DMS114 treated with DMSO at 0.1 percent for 48 hours (cell line): ENCODE results near the gene ATP2B2.

Experiments
- DNase-seq: peaks from one replicate; lab custom pipeline; 2025; ENCODE audit not compliant: unreplicated experiment; lab: John Stamatoyannopoulos, UW

Gene ATP2B2

GRCh38 chr3:10434144-10434937 lies 71.0 kb downstream of the ATP2B2 start:
- DNase-seq: no peak

- DNase-seq: no peak
Measured at GRCh38 chr3:10432931-10433330, 72.5 kb downstream of the ATP2B2 start.

- no peak for DNase-seq
Measured at GRCh38 chr3:10432156-10432845, 73.1 kb downstream of the ATP2B2 start.

GRCh38 chr3:10430805-10431204 lies 74.6 kb downstream of the ATP2B2 start:
- DNase-seq: no peak

GRCh38 chr3:10428406-10429091 lies 76.8 kb downstream of the ATP2B2 start:
- DNase-seq: no peak

GRCh38 chr3:10426346-10427220 lies 78.8 kb downstream of the ATP2B2 start:
- no peak for DNase-seq

- no peak for DNase-seq
Measured at GRCh38 chr3:10423171-10423882, 82.1 kb downstream of the ATP2B2 start.

GRCh38 chr3:10421996-10422395 lies 83.4 kb downstream of the ATP2B2 start:
- no peak for DNase-seq

GRCh38 chr3:10420745-10421475 lies 84.5 kb downstream of the ATP2B2 start:
- DNase-seq: no peak

- no peak for DNase-seq
Measured at GRCh38 chr3:10419637-10420232, 85.7 kb downstream of the ATP2B2 start.

- no peak for DNase-seq
Measured at GRCh38 chr3:10417847-10418246, 87.5 kb downstream of the ATP2B2 start.

GRCh38 chr3:10416730-10417300 lies 88.6 kb downstream of the ATP2B2 start:
- DNase-seq: no peak

GRCh38 chr3:10413041-10413440 lies 92.3 kb downstream of the ATP2B2 start:
- no peak for DNase-seq

- DNase-seq: no peak
Measured at GRCh38 chr3:10411598-10412332, 93.6 kb downstream of the ATP2B2 start.

GRCh38 chr3:10410383-10411002 lies 94.9 kb downstream of the ATP2B2 start:
- no peak for DNase-seq

- no peak for DNase-seq
Measured at GRCh38 chr3:10408680-10409079, 96.7 kb downstream of the ATP2B2 start.

GRCh38 chr3:10407361-10407760 lies 98.0 kb downstream of the ATP2B2 start:
- DNase-seq: no peak

GRCh38 chr3:10406414-10406813 lies 99.0 kb downstream of the ATP2B2 start:
- no peak for DNase-seq
